Natural killer cell (primary cell): ENCODE measurements around the gene IGF1. TPM values are rescaled to one million over a fixed set of nuclear protein-coding genes. Genes with fewer than 3 reads are reported as not detected.

ENCODE experiments used
- ATAC-seq, 3 donors: fragments of 150-1000 bp in 2 of 3; fragments of 200-7000 bp in 1 of 3; cut with Tn5 transposase; 1 replicate in 1 of 3; 2 replicates in 2 of 3; pipeline ENCODE4 v1.10.0; 2021; ENCODE audit warnings: mild to moderate bottlenecking in 2 of 3, moderate library complexity in 2 of 3
- DNase-seq, 2 donors: peaks; one replicate each; pipeline versions ENCODE4 v3.0.0 to v3.0.0-alpha.2; 2013 to 2021; ENCODE audit warnings: mixed read lengths in 1 of 2
- H3K27ac ChIP-seq: one replicate; pipeline ENCODE4 v1.5.1; 2013; ENCODE audit warnings: mild to moderate bottlenecking, low read length
- H3K27me3 ChIP-seq: one replicate; pipeline ENCODE4 v1.6.1; 2013; ENCODE audit warnings: low read length; ENCODE audit not compliant: control insufficient read depth, insufficient read depth
- H3K36me3 ChIP-seq: one replicate; pipeline ENCODE4 v1.6.1; 2013; ENCODE audit warnings: low read length; ENCODE audit not compliant: control insufficient read depth, insufficient read depth
- H3K4me1 ChIP-seq: one replicate; pipeline ENCODE4 v1.6.1; 2013; ENCODE audit warnings: low read length; ENCODE audit not compliant: control insufficient read depth, insufficient read depth
- H3K4me3 ChIP-seq: one replicate; pipeline ENCODE4 v1.5.1; 2013; ENCODE audit warnings: low read length
- H3K9me3 ChIP-seq: one replicate; pipeline ENCODE4 v1.6.1; 2013; ENCODE audit warnings: low read length; ENCODE audit not compliant: control insufficient read depth, insufficient read depth
- H3K27ac Mint-ChIP-seq, 2 donors: one replicate each; pipeline ENCODE4 v1.8.0; 2022; ENCODE audit warnings: mild to moderate bottlenecking in 2 of 2, mixed read lengths in 2 of 2, moderate library complexity in 1 of 2
- H3K27me3 Mint-ChIP-seq, 2 donors: one replicate each; pipeline ENCODE4 v1.8.0; 2022; ENCODE audit warnings: low read depth in 2 of 2, mixed read lengths in 2 of 2
- H3K36me3 Mint-ChIP-seq: one replicate; pipeline ENCODE4 v1.8.0; 2022; ENCODE audit warnings: mixed read lengths
- H3K4me1 Mint-ChIP-seq, 2 donors: one replicate each; pipeline ENCODE4 v1.8.0; 2022; ENCODE audit warnings: mixed read lengths in 2 of 2
- H3K4me3 Mint-ChIP-seq: one replicate; pipeline ENCODE4 v1.8.0; 2022; ENCODE audit warnings: mild to moderate bottlenecking, moderate library complexity, mixed read lengths
- H3K9me3 Mint-ChIP-seq, 2 donors: one replicate each; pipeline ENCODE4 v1.8.0; 2022; ENCODE audit warnings: mixed read lengths in 2 of 2
- CTCF ChIP-seq: fragments of 200-600 bp; IDR thresholded peaks from one replicate; pipeline ENCODE4 v1.8.0; 2022; ENCODE audit warnings: antibody characterized with exemption
- WGBS: methylation state at CpG from one replicate; pipeline ENCODE4 v1.1.7; 2013; ENCODE audit warnings: missing lambda C conversion rate; ENCODE audit not compliant: insufficient coverage; 5-methylcytosine and 5-hydroxymethylcytosine counted together
- intact Hi-C: fragments of 100-400 bp; cut with micrococcal nuclease; formaldehyde crosslinking; loops from one replicate; pipeline ENCODE4 v1.14.2; 2022
- total RNA-seq, 4 donors: library from RNA; stranded (reverse); fragments of 120-200 nt in 1 of 4; gene quantifications; one replicate each; pipeline versions ENCODE4 v1.2.3 to v1.2.4, GENCODE V29; 2013 to 2022

IGF1 gene
- total RNA-seq, 3 donors from 2014 or later (not counting 1 experiment from before 2014, with no cell fraction given) = 0.48 TPM; not detected in 2

- Mint-ChIP-seq H3K36me3 (no peaks in the 10 kb centered on the region), H3K27me3 (peaks cover 7 to 30% of the 10 kb centered on the region in 2 donors), H3K4me1 (no peaks in the 10 kb centered on the region), H3K27ac (no peak overlapping the region), H3K4me3 (no peak overlapping the region), H3K9me3 (no peaks in the 10 kb centered on the region)
- Histone ChIP-seq H3K9me3 (no peaks in the 10 kb centered on the region), H3K27ac (no peak overlapping the region), H3K4me1 (no peaks in the 10 kb centered on the region), H3K36me3 (no peaks in the 10 kb centered on the region), H3K4me3 (no peak overlapping the region), H3K27me3 (no peaks in the 10 kb centered on the region)
- WGBS = 92% methylated on average over 2 of the region's 2 CpGs
- ATAC-seq = no peak
- no peak for TF ChIP-seq CTCF
- intact Hi-C loops = no loop called here
- no peak for DNase-seq
Measured at GRCh38 chr12:102463659-102464249, 16.6 kb downstream of the IGF1 start.

- ATAC-seq (no peak), DNase-seq (no peak)
- Histone ChIP-seq H3K4me1 (no peaks in the 10 kb centered on the region), H3K27ac (no peak overlapping the region), H3K9me3 (no peaks in the 10 kb centered on the region), H3K36me3 (no peaks in the 10 kb centered on the region), H3K4me3 (no peak overlapping the region), H3K27me3 (no peaks in the 10 kb centered on the region)
- Mint-ChIP-seq H3K4me1 (no peaks in the 10 kb centered on the region), H3K36me3 (no peaks in the 10 kb centered on the region), H3K9me3 (no peaks in the 10 kb centered on the region), H3K4me3 (no peak overlapping the region), H3K27me3 (peaks cover 10 to 26% of the 10 kb centered on the region in 2 donors), H3K27ac (no peak overlapping the region)
- no peak for TF ChIP-seq CTCF
- 90% methylated on average over 7 of the region's 8 CpGs for WGBS
- intact Hi-C loops = no loop called here
Measured at GRCh38 chr12:102462795-102463465, 17.4 kb downstream of the IGF1 start.

GRCh38 chr12:102462386-102462785, 18.0 kb downstream of the IGF1 start:
- Histone ChIP-seq H3K27me3 (no peaks in the 10 kb centered on the region), H3K9me3 (no peaks in the 10 kb centered on the region), H3K4me3 (no peak overlapping the region), H3K4me1 (no peaks in the 10 kb centered on the region), H3K27ac (no peak overlapping the region), H3K36me3 (no peaks in the 10 kb centered on the region)
- 100% methylated on average over 1 of the region's 1 CpG for WGBS
- no peak overlapping the region for H3K27ac Mint-ChIP-seq
- ATAC-seq = no peak
- no peak for TF ChIP-seq CTCF
- H3K9me3 Mint-ChIP-seq = no peaks in the 10 kb centered on the region
- H3K27me3 Mint-ChIP-seq = peaks cover 7 to 20% of the 10 kb centered on the region in 2 donors
- DNase-seq = no peak
- intact Hi-C loops = no loop called here
- H3K4me3 Mint-ChIP-seq = no peak overlapping the region
- H3K4me1 Mint-ChIP-seq = no peaks in the 10 kb centered on the region
- H3K36me3 Mint-ChIP-seq = no peaks in the 10 kb centered on the region
